ENCODE data around the gene IGF1R. TPM values are rescaled to one million over a fixed set of nuclear protein-coding genes. Genes with fewer than 3 reads are reported as not detected.

IGF1R gene
- total and polyA plus RNA-seq, 4 experiments from 2014 or later, result 0.45 to 49.2 (median 25.1) TPM

GRCh38 chr15:98760112-98760826 is 111.9 kb downstream of the IGF1R start:
- DNase-seq, result no peak
- Histone ChIP-seq H3K9me3 (ENCODE audit: control insufficient read depth in 1 of 2, low read length in 2 of 2) (no peaks in the 10 kb centered on the region), H3K27ac (ENCODE audit: low read depth, low read length) (no peak overlapping the region), H3K36me3 (ENCODE audit: insufficient read depth, low read length) (no peaks in the 10 kb centered on the region), H3K27me3 (ENCODE audit: insufficient read depth, low read length) (no peaks in the 10 kb centered on the region), H3K4me3 (ENCODE audit: low read length in 2 of 2) (no peak overlapping the region), H3K4me1 (ENCODE audit: insufficient read depth, low read length) (no peaks in the 10 kb centered on the region)
- ChIA-PET POLR2A (ENCODE audit: partially characterized antibody) (no interaction called here), CTCF (ENCODE audit: partially characterized antibody) (interaction anchor here (1.2 kb wide), 1 partner anchor 19 kb away, joined by 3 read pairs; no protein-coding TSS in a partner anchor)
- intact Hi-C loops (cut with micrococcal nuclease), result no loop called here
- Mint-ChIP-seq H3K4me3 (no peak overlapping the region), H3K36me3 (no peaks in the 10 kb centered on the region), H3K27me3 (no peaks in the 10 kb centered on the region), H3K4me1 (peaks cover 0 to 17% (median 2%) of the 10 kb centered on the region in 4 donors), H3K9me3 (peaks cover 0 to 2% (median 0%) of the 10 kb centered on the region in 8 donors), H3K27ac (no peak overlapping the region)

GRCh38 chr15:98760975-98761374 is 112.6 kb downstream of the IGF1R start:
- Histone ChIP-seq H3K27me3 (ENCODE audit: insufficient read depth, low read length) (no peaks in the 10 kb centered on the region), H3K4me1 (ENCODE audit: insufficient read depth, low read length) (no peaks in the 10 kb centered on the region), H3K27ac (ENCODE audit: low read depth, low read length) (no peak overlapping the region), H3K9me3 (ENCODE audit: control insufficient read depth in 1 of 2, low read length in 2 of 2) (no peaks in the 10 kb centered on the region), H3K4me3 (ENCODE audit: low read length in 2 of 2) (no peak overlapping the region), H3K36me3 (ENCODE audit: insufficient read depth, low read length) (no peaks in the 10 kb centered on the region)
- Mint-ChIP-seq H3K36me3 (no peaks in the 10 kb centered on the region), H3K4me3 (no peak overlapping the region), H3K4me1 (peaks cover 0 to 17% (median 2%) of the 10 kb centered on the region in 4 donors), H3K27ac (no peak overlapping the region), H3K9me3 (peaks cover 0 to 2% (median 0%) of the 10 kb centered on the region in 8 donors), H3K27me3 (peaks cover 0 to 2% of the 10 kb centered on the region in 2 donors)
- CTCF ChIA-PET (ENCODE audit: partially characterized antibody), result interaction anchor here (1.2 kb wide), 1 partner anchor 19 kb away, joined by 3 read pairs; no protein-coding TSS in a partner anchor
- intact Hi-C loops (cut with micrococcal nuclease), result no loop called here
- POLR2A ChIA-PET (ENCODE audit: partially characterized antibody), result no interaction called here
- no peak for DNase-seq

GRCh38 chr15:98763179-98763578 is 114.8 kb downstream of the IGF1R start:
- H3K4me3 ChIP-seq (ENCODE audit: low read length in 2 of 2), result no peak overlapping the region
- no peaks in the 10 kb centered on the region for H3K9me3 ChIP-seq (ENCODE audit: control insufficient read depth in 1 of 2, low read length in 2 of 2)
- intact Hi-C loops (cut with micrococcal nuclease), result no loop called here
- Mint-ChIP-seq H3K27ac (no peak overlapping the region), H3K9me3 (peaks cover 0 to 2% (median 0%) of the 10 kb centered on the region in 8 donors), H3K27me3 (peaks cover 2 to 5% of the 10 kb centered on the region in 2 donors), H3K36me3 (no peaks in the 10 kb centered on the region), H3K4me3 (no peak overlapping the region), H3K4me1 (peaks cover 0 to 16% (median 3%) of the 10 kb centered on the region in 4 donors)
- H3K27me3 ChIP-seq (ENCODE audit: insufficient read depth, low read length), result no peaks in the 10 kb centered on the region
- ChIA-PET POLR2A (ENCODE audit: partially characterized antibody) (interaction anchor here (0.7 kb wide), 1 partner anchor 95 kb away, joined by 4 read pairs; no protein-coding TSS in a partner anchor), CTCF (ENCODE audit: partially characterized antibody) (no interaction called here)
- H3K4me1 ChIP-seq (ENCODE audit: insufficient read depth, low read length), result no peaks in the 10 kb centered on the region
- no peaks in the 10 kb centered on the region for H3K36me3 ChIP-seq (ENCODE audit: insufficient read depth, low read length)
- no peak for DNase-seq
- H3K27ac ChIP-seq (ENCODE audit: low read depth, low read length), result no peak overlapping the region

GRCh38 chr15:98764291-98764690 is 116.0 kb downstream of the IGF1R start:
- Mint-ChIP-seq H3K36me3 (no peaks in the 10 kb centered on the region), H3K4me1 (peaks cover 0 to 8% (median 2%) of the 10 kb centered on the region in 4 donors), H3K9me3 (peaks cover 0 to 2% (median 0%) of the 10 kb centered on the region in 8 donors), H3K27me3 (peaks cover 2 to 5% of the 10 kb centered on the region in 2 donors), H3K4me3 (no peak overlapping the region), H3K27ac (no peak overlapping the region)
- no peak overlapping the region for H3K27ac ChIP-seq (ENCODE audit: low read depth, low read length)
- H3K4me1 ChIP-seq (ENCODE audit: insufficient read depth, low read length), result no peaks in the 10 kb centered on the region
- POLR2A ChIA-PET (ENCODE audit: partially characterized antibody), result no interaction called here
- no peaks in the 10 kb centered on the region for H3K27me3 ChIP-seq (ENCODE audit: insufficient read depth, low read length)
- intact Hi-C loops (cut with micrococcal nuclease), result no loop called here
- CTCF ChIA-PET (ENCODE audit: partially characterized antibody), result no interaction called here
- no peak overlapping the region for H3K4me3 ChIP-seq (ENCODE audit: low read length in 2 of 2)
- DNase-seq, result no peak
- no peaks in the 10 kb centered on the region for H3K9me3 ChIP-seq (ENCODE audit: control insufficient read depth in 1 of 2, low read length in 2 of 2)
- H3K36me3 ChIP-seq (ENCODE audit: insufficient read depth, low read length), result no peaks in the 10 kb centered on the region

- DNase-seq, result no peak
- H3K4me3 Mint-ChIP-seq, result peak overlapping the region in 1 of 8 donors; percentile 0
- Histone ChIP-seq H3K36me3 (ENCODE audit: insufficient read depth, low read length) (no peaks in the 10 kb centered on the region), H3K4me3 (ENCODE audit: low read length in 2 of 2) (no peak overlapping the region), H3K27me3 (ENCODE audit: insufficient read depth, low read length) (no peaks in the 10 kb centered on the region), H3K27ac (ENCODE audit: low read depth, low read length) (no peak overlapping the region), H3K4me1 (ENCODE audit: insufficient read depth, low read length) (no peaks in the 10 kb centered on the region), H3K9me3 (ENCODE audit: control insufficient read depth in 1 of 2, low read length in 2 of 2) (no peaks in the 10 kb centered on the region)
- peaks cover 0 to 7% (median 2%) of the 10 kb centered on the region in 4 donors for H3K4me1 Mint-ChIP-seq
- peaks cover 2 to 5% of the 10 kb centered on the region in 2 donors for H3K27me3 Mint-ChIP-seq
- intact Hi-C loops (cut with micrococcal nuclease), result no loop called here
- H3K9me3 Mint-ChIP-seq, result peaks cover 0 to 2% (median 0%) of the 10 kb centered on the region in 8 donors
- no peak overlapping the region for H3K27ac Mint-ChIP-seq
- ChIA-PET POLR2A (ENCODE audit: partially characterized antibody) (no interaction called here), CTCF (ENCODE audit: partially characterized antibody) (no interaction called here)
- no peaks in the 10 kb centered on the region for H3K36me3 Mint-ChIP-seq
These were observed 117.3 kb downstream of the IGF1R start for GRCh38 chr15:98765610-98766009.

- H3K36me3 ChIP-seq (ENCODE audit: insufficient read depth, low read length), result no peaks in the 10 kb centered on the region
- POLR2A ChIA-PET (ENCODE audit: partially characterized antibody), result no interaction called here
- Mint-ChIP-seq H3K4me1 (peaks cover 0 to 6% (median 0%) of the 10 kb centered on the region in 4 donors), H3K9me3 (no peaks in the 10 kb centered on the region), H3K27ac (no peak overlapping the region), H3K27me3 (peaks cover 5% of the 10 kb centered on the region in 2 donors), H3K36me3 (no peaks in the 10 kb centered on the region), H3K4me3 (no peak overlapping the region)
- H3K27ac ChIP-seq (ENCODE audit: low read depth, low read length), result no peak overlapping the region
- H3K4me3 ChIP-seq (ENCODE audit: low read length in 2 of 2), result no peak overlapping the region
- intact Hi-C loops (cut with micrococcal nuclease), result no loop called here
- no peak for DNase-seq
- CTCF ChIA-PET (ENCODE audit: partially characterized antibody), result interaction anchor here (1.0 to 2.7 kb wide), 3 partner anchors 11 to 114 kb away, joined by 3 to 11 read pairs (median 5); no protein-coding TSS in a partner anchor
- no peaks in the 10 kb centered on the region for H3K4me1 ChIP-seq (ENCODE audit: insufficient read depth, low read length)
- H3K9me3 ChIP-seq (ENCODE audit: control insufficient read depth in 1 of 2, low read length in 2 of 2), result no peaks in the 10 kb centered on the region
- no peaks in the 10 kb centered on the region for H3K27me3 ChIP-seq (ENCODE audit: insufficient read depth, low read length)
These were observed 119.4 kb downstream of the IGF1R start for GRCh38 chr15:98767692-98768091.

- CTCF ChIA-PET (ENCODE audit: partially characterized antibody), result interaction anchor here (2.7 kb wide), 1 partner anchor 9 kb away, joined by 11 read pairs; no protein-coding TSS in a partner anchor
- no peak overlapping the region for H3K4me3 Mint-ChIP-seq
- peaks cover 5% of the 10 kb centered on the region in 2 donors for H3K27me3 Mint-ChIP-seq
- Histone ChIP-seq H3K36me3 (ENCODE audit: insufficient read depth, low read length) (no peaks in the 10 kb centered on the region), H3K9me3 (ENCODE audit: control insufficient read depth in 1 of 2, low read length in 2 of 2) (no peaks in the 10 kb centered on the region), H3K27me3 (ENCODE audit: insufficient read depth, low read length) (no peaks in the 10 kb centered on the region), H3K4me3 (ENCODE audit: low read length in 2 of 2) (no peak overlapping the region), H3K4me1 (ENCODE audit: insufficient read depth, low read length) (no peaks in the 10 kb centered on the region), H3K27ac (ENCODE audit: low read depth, low read length) (no peak overlapping the region)
- no peaks in the 10 kb centered on the region for H3K36me3 Mint-ChIP-seq
- peaks cover 0 to 7% (median 0%) of the 10 kb centered on the region in 4 donors for H3K4me1 Mint-ChIP-seq
- H3K27ac Mint-ChIP-seq, result no peak overlapping the region
- POLR2A ChIA-PET (ENCODE audit: partially characterized antibody), result interaction anchor here (0.6 kb wide), 1 partner anchor 111 kb away, joined by 3 read pairs; no protein-coding TSS in a partner anchor
- no peak for DNase-seq
- intact Hi-C loops (cut with micrococcal nuclease), result no loop called here
- H3K9me3 Mint-ChIP-seq, result no peaks in the 10 kb centered on the region
These were observed 121.5 kb downstream of the IGF1R start for GRCh38 chr15:98769867-98770266.
